Activated naive CD4-positive, alpha-beta T cell treated with anti-CD3 and anti-CD28 coated beads, Interleukin-2, amount 50 U/mL, for 72 hours (primary cell): ENCODE results near the gene MCAM. TPM values are rescaled to one million over a fixed set of nuclear protein-coding genes. Genes with fewer than 3 reads are reported as not detected.

Experiments used
- ATAC-seq, 2 donors: fragments of 150-1000 bp; cut with Tn5 transposase; 2 replicates each; pipeline ENCODE4 v1.10.0; 2021; ENCODE audit warnings: mild to moderate bottlenecking in 2 of 2, moderate library complexity in 2 of 2
- DNase-seq, 2 donors: peaks; one replicate each; pipeline ENCODE4 v3.0.0; 2021 to 2022; ENCODE audit warnings: low spot score in 2 of 2
- H3K27ac Mint-ChIP-seq, 2 donors: one replicate each; pipeline ENCODE4 v1.8.0; 2022; ENCODE audit warnings: mild to moderate bottlenecking in 2 of 2, mixed read lengths in 2 of 2
- H3K36me3 Mint-ChIP-seq, 2 donors: one replicate each; pipeline ENCODE4 v1.8.0; 2022; ENCODE audit warnings: mixed read lengths in 2 of 2
- H3K9me3 Mint-ChIP-seq, 2 donors: one replicate each; pipeline ENCODE4 v1.8.0; 2022; ENCODE audit warnings: mixed read lengths in 2 of 2
- total RNA-seq, 2 donors: library from RNA; stranded (reverse); gene quantifications; one replicate each; pipeline ENCODE4 v1.2.3, GENCODE V29; 2022

MCAM gene
- total RNA-seq, 2 donors from 2014 or later = 3.5 to 15.7 TPM

DNA sequence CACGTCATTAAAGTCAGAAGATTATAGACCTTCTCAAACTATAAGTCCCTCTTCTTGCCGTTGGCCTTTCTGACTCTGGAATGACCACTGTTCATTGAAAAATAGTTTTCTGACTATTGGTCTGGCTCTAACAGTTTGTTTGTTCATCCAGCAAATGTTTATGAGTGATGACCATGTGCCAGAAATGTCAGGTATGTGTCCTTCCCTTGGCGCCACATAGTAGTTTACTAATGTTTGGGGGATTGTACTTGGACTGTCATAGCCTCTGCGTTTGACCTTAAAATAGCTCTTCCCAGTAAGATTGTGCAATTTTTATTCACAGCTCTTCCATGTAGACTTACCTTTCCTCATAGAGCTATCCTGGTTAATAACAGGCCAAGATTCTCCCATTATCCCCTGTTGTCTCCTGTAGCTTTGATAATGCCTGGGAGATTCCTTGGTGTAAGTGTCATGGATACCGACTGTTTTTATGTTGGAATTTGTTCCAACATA, 13.7 kb downstream of the MCAM start:
- H3K36me3 Mint-ChIP-seq = peaks cover 14 to 29% of the 10 kb centered on the region in 2 donors

DNA sequence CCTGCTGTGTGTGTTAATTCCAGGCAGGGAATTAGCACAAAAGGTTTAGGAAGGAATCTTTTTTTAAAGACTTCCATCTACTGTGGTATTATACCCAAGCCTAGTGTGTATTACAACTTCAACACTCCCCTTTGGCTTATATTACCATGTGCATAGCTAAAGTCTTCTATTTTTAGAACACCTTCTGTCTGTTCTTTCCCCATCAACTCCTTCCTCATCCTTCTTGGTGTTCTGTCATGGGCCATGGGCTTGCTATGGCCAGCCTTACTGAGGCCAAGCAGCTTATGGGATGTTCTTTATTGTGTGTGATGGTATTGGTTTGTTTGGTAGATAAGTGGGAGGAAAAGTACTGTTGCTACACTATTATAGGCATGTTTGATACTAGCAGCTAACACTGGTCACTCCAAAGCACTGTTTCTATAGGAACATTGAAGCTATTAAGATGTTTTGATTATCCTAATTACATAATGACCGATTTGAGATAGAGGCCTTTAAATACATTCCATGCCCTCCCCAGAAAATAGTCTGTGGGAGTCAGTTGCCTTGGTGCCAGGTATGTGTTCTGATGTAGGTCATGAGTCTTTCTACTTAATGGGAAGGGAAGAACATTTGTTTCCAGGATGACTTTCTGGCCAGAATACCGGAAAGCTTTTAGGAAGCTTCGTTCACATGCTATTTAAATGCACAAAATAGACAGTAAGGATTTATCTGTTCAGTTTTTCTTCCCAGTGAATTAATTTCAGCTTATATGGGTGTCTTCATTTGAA, 16.5 kb downstream of the MCAM start:
- ATAC-seq (no peak), DNase-seq (no peak)
- Mint-ChIP-seq H3K36me3 (peaks cover 18 to 33% of the 10 kb centered on the region in 2 donors), H3K27ac (peak overlapping the region in 1 of 2 donors; percentile 72), H3K9me3 (no peaks in the 10 kb centered on the region)

More for the DNA sequence above, 13.7 kb downstream of the MCAM start:
- no peaks in the 10 kb centered on the region for H3K9me3 Mint-ChIP-seq
- H3K27ac Mint-ChIP-seq = no peak overlapping the region
- ATAC-seq (no peak), DNase-seq (no peak)

DNA sequence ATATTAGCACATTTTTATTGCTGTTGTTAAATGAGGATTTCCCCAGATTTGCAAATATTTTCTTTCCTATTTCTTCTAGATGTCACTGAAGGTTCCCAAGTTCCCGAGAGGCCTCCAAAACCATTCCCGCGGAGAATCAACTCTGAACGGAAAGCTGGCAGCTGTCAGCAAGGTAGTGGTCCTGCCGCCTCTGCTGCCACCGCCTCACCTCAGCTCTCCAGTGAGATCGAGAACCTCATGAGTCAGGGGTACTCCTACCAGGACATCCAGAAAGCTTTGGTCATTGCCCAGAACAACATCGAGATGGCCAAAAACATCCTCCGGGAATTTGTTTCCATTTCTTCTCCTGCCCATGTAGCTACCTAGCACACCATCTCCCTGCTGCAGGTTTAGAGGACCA, 17.5 kb downstream of the MCAM start:
- DNase-seq (no peak), ATAC-seq (no peak)
- Mint-ChIP-seq H3K36me3 (peaks cover 12 to 26% of the 10 kb centered on the region in 2 donors), H3K9me3 (no peaks in the 10 kb centered on the region), H3K27ac (no peak overlapping the region)

DNA sequence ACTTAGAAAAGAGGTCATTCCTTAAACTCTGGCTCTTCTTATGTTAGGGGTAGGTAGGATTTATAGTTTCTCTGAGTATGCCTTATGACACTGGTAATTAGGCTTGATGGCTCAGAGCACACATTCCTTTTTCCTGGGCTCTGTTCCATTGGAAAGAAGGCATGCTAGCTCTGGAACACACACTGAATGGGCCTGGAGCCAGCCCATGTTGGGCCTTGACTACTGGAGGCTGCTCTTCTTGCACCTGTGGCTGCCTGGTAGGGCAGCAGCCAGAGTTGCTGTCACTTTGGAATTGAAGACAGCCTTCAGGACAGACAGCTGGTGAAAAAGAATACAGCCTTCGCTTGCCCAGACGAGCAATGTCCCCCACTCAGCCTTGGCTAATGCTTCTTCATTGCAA, 18.2 kb downstream of the MCAM start:
- Mint-ChIP-seq H3K27ac (no peak overlapping the region), H3K9me3 (no peaks in the 10 kb centered on the region), H3K36me3 (peaks cover 11 to 19% of the 10 kb centered on the region in 2 donors)
- no peak for DNase-seq
- no peak for ATAC-seq

DNA sequence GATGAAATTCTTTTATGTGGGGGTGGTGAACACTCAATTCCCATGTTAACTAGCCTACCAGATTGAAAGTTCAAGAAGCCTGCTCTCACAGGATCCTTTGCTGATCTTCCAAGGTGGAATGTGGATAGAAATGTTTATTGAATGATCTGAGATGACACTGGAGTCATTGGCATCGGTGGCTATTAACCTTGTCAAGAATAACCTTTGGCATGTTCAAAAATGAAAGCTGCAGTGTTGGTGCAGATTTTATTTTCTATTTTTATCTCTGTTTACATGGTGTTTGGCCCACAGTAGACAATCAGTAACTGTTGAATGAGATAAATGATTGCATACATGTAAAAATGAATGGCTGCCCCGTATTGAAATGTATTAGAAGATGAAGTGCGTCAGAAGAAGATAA, 19.0 kb downstream of the MCAM start:
- ATAC-seq = no peak
- Mint-ChIP-seq H3K36me3 (peaks cover 4 to 11% of the 10 kb centered on the region in 2 donors), H3K9me3 (no peaks in the 10 kb centered on the region), H3K27ac (peak overlapping the region in 1 of 2 donors; percentile 25)
- no peak for DNase-seq

DNA sequence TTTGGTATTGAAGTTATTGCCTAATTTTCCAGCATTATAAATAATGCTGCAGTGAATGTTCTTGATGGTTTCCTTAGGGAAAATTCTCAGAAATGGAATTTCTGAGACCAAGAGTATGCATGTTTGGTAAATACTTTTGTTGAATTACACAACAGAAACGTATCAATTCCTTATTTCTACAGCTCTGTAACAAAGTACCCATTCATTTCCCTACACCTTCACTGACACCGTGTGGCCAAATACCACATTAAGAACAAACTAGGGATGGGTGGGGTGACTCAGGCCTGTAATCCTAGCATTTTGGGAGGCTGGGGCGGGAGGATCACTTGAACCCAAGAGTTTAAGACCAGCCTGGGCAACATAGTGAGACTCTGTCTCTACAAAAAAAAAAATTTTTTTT, 21.8 kb downstream of the MCAM start:
- ATAC-seq (no peak), DNase-seq (no peak)
- Mint-ChIP-seq H3K27ac (no peak overlapping the region), H3K36me3 (peaks cover 4 to 5% of the 10 kb centered on the region in 2 donors), H3K9me3 (no peaks in the 10 kb centered on the region)

DNA sequence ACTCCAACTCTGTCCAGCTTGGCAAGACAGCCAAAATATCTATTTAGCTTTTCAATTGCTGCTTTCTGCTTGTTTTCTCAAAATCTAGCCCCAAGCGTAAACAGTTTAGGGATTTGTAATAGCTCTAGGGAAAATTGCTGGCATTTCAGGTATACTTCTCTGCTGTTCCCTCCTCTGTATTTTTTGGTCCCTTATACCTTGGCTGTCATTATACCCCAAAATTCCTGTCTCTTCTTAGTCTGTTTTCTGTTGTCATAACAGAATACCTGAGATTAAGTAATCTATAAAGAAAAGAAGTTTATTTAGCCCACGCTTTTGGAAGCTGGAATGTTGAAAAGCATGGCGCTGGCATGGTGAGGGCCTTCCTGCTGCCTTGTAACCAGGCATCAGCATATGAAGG, 23.5 kb downstream of the MCAM start:
- Mint-ChIP-seq H3K27ac (no peak overlapping the region), H3K36me3 (peaks cover 4 to 5% of the 10 kb centered on the region in 2 donors), H3K9me3 (no peaks in the 10 kb centered on the region)
- no peak for DNase-seq
- ATAC-seq = no peak

DNA sequence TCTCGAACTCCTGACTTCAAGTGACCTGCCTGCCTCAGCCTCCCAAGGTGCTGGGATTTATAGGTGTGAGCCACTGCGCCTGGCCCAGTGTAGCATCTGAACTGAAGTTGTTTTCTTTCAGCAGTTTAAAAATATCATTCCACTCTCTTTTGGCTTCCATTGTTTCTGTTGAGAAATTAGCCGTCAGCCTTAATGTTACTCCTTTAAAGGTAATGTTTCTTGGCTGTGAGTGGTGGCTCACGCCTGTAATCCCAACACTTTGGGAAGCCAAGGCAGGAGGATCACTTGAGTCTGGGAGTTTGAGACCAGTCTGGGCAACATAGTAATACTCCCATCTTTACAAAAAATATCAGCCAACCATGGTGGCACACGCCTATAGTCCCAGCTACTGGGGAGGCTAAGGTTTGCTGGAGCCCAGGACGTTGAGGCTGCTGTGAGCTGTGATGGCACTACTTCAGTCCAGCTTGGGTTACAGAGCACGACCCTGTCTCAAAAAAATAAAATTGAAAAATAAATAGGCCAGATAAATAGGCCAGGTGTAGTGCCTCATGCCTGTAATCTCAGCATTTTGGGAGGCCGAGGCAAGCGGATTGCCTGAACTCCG, 25.9 kb downstream of the MCAM start:
- Mint-ChIP-seq H3K36me3 (peaks cover 0 to 11% of the 10 kb centered on the region in 2 donors), H3K27ac (no peak overlapping the region), H3K9me3 (no peaks in the 10 kb centered on the region)
- DNase-seq (no peak), ATAC-seq (no peak)

DNA sequence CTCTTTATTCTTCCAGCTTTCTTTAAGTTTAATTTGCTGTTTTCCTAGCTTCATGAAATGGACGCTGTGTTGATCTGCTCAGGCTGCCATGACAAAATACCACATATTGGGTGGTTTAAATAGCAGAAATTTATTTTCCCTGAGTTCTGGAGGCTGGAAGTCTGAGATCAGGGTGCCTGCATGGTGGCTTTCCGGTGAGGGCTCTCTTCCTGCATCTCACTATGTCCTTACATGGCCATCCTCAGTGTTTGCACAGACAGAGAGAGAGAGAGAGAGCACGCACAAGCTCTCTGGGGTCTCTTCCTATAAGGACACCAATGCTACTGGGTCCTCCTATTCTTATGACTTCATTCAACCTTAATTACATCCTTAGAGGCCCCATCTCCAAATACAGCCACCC, 28.7 kb downstream of the MCAM start:
- no peaks in the 10 kb centered on the region for H3K9me3 Mint-ChIP-seq
- no peak for DNase-seq
- ATAC-seq = no peak
- no peak overlapping the region for H3K27ac Mint-ChIP-seq
- peaks cover 5 to 18% of the 10 kb centered on the region in 2 donors for H3K36me3 Mint-ChIP-seq

DNA sequence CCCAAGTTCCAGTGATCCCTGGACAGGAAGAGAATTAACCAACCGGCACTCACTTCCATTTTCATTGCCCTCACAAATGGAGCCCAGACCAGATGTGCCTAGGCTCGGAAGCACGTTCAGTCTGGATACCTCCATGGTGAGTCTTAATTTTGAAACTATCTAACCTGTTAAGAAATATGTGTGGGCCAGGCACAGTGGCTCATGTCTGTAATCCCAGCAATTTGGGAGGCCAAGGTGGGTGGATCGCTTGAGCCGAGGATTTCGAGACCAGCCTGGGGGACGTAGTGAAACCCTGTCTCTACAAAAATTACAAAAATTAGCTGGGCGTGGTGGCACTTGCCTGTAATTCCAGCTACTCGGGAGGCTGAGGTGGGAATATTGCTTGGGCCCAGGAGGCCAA, 31.5 kb downstream of the MCAM start:
- DNase-seq (no peak), ATAC-seq (no peak)
- H3K9me3 Mint-ChIP-seq = no peaks in the 10 kb centered on the region
- peak overlapping the region; percentile 59 to 89 for H3K27ac Mint-ChIP-seq
- H3K36me3 Mint-ChIP-seq = peaks cover 5 to 18% of the 10 kb centered on the region in 2 donors

DNA sequence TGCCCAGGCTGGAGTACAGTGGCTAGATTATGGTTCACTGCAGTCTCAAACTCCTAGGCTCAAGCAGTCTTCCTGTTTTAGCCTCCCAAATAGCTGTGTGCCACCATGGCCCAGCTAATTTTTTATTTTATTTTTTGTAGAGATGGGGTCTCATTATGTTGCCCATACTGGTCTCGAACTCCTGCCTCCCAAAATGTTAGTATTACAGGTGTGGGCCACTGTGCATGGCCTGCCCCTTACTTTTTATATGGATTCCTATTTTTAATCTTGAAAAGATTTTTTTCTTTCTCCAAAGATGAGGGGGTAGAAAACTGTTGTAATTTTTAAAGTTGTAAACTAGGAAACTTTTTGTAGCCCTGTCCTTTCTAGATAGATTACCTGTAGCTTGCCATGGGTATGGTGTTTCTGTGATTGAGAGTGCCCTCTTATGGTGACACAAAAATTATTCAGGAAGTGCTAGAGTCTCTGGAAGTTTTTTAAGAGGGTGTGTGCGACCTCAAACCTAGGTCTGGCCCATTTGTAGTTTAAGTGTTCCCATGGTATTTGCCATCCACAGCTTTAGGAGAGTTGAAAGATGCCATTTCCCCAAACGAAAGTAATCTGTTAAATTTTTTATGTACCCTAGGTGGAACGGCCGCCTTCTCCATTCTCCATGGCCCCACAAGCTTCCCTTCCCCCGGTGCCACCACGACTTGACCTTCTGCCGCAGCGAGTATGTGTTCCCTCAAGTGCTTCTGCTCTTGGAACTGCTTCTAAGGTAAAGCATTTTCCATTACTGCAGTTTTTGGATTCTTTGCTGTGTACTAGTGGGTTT, 32.4 kb downstream of the MCAM start:
- Mint-ChIP-seq H3K9me3 (no peaks in the 10 kb centered on the region), H3K36me3 (peaks cover 5 to 18% of the 10 kb centered on the region in 2 donors), H3K27ac (peak overlapping the region; percentile 58 to 59)
- DNase-seq = no peak
- ATAC-seq = peak; percentile 71 to 85

DNA sequence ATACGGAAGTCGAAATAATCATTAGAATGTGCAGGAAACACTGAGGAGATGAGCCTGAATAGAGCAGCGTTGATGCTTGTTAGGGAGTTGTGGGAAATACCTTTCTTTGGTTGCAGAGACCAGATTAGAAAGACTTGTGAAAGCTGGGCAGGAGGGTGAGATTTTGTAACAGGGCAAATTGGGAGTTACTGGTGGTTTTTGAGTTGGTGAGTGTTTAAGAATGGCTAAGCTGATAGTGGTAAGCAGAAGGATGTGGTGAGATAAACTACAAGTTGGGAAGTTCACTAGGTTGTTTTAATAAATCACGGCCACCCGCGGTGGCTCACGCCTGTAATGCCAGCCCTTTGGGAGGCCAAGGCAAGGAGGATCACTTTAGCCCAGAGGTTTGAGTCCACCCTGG, 34.4 kb downstream of the MCAM start:
- DNase-seq (no peak), ATAC-seq (no peak)
- peaks cover 10 to 18% of the 10 kb centered on the region in 2 donors for H3K36me3 Mint-ChIP-seq
- no peak overlapping the region for H3K27ac Mint-ChIP-seq
- no peaks in the 10 kb centered on the region for H3K9me3 Mint-ChIP-seq

DNA sequence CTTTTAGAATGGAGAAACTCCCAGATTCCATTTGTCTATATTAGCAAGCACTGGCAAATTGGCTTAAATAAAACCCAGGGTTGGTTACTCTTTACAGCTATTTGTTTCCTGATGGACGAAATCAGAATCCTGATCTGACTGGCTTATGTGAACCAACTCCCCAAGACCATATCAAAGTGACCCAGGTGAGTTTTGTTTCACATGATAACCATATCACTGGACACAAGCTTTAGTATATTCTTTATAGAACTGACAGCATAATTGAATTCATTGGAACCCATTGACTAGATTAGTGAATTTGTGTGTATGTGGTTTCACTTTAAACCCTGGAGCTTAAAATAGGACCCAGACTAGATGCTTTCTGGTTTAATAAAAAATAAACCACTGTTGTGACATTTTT, 39.3 kb downstream of the MCAM start:
- no peak for DNase-seq
- no peaks in the 10 kb centered on the region for H3K9me3 Mint-ChIP-seq
- ATAC-seq = no peak
- H3K27ac Mint-ChIP-seq = no peak overlapping the region
- H3K36me3 Mint-ChIP-seq = peaks cover 5 to 6% of the 10 kb centered on the region in 2 donors

DNA sequence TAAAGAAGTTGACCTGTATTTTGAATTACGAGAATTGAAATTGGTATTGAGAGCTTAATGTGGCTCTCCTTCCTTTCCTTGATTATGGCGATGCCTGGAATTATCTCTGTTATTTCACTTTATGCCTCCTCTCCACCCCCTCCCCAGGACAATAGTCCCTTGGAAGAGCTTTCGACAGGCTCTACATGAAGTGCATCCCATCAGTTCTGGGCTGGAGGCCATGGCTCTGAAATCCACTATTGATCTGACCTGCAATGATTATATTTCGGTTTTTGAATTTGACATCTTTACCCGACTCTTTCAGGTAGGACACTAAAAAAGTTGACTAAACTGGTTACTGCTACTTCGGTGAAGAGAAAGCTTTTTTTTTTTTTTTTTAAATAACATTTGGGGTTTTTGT, 43.2 kb downstream of the MCAM start:
- Mint-ChIP-seq H3K36me3 (peaks cover 5 to 12% of the 10 kb centered on the region in 2 donors), H3K27ac (no peak overlapping the region), H3K9me3 (no peaks in the 10 kb centered on the region)
- DNase-seq (no peak), ATAC-seq (no peak)

DNA sequence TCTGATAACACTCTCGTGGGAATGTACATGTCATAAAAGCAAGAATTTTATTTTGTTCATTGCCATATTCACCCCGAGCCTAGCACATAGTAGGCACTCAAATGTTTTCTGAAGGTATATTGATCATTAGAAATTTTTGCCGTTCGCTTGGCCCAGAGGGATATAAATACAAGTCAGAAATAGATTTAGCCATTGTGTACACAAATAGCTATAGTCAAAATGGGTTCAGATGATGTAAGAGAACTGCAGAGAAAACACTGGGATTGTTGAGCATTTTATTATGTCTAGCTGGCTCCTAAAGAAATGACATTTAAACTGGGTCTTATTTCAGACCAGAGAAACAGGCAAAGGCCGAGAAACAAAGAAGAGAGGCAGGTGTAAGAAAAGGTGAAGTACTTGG, 49.3 kb downstream of the MCAM start:
- Mint-ChIP-seq H3K27ac (peak overlapping the region in 1 of 2 donors; percentile 83), H3K36me3 (peaks cover 0 to 6% of the 10 kb centered on the region in 2 donors), H3K9me3 (no peaks in the 10 kb centered on the region)
- DNase-seq (no peak), ATAC-seq (no peak)

DNA sequence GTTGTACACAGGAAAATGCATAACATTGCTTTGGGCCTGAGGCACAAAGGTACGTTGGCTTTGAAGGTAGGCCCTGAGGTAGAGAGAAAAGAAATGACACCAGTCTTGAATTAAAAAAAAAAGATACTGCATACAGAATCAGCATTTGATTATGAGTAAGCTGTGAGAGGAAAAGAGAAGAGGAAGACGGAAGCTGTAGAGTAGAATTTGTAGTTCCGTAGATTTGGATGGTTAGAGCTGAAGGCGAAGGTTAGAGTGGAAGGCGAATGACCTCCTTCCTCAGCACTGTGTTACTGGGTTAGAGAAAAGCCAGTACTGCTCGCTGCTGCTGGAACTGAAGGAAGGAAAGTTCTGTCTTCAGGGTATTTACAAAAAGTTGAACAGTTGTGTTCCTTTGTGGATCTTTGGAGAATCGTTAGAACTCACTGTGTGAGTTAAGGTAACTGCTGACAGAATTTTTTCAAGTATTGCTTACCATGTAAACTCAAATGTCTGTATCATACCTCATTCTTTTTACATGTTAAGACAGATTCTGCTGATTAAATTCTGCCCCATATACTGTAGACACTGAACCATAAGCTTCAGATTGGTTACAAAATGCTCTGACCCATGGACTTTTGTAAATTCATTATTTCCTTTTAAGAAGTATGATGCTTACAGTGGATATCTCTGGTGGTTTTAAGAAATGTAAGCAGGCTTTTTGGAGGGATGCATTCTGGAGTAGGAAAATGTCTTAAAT, 50.2 kb downstream of the MCAM start:
- no peaks in the 10 kb centered on the region for H3K9me3 Mint-ChIP-seq
- H3K36me3 Mint-ChIP-seq = no peaks in the 10 kb centered on the region
- DNase-seq (no peak), ATAC-seq (peak; percentile 44 to 48)
- peak overlapping the region; percentile 5 to 83 for H3K27ac Mint-ChIP-seq
